Mammary epithelial cell (primary cell): ENCODE data around the gene SLPI.

Source experiments
- CTCF ChIP-seq, 2 donors: IDR thresholded peaks in 1 of 2; conservative IDR thresholded peaks in 1 of 2; 2 replicates each; pipeline ENCODE4 v1.5.1; 2011 to 2012; ENCODE audit warnings: inconsistent platforms in 2 of 2, low read length in 2 of 2, mild to moderate bottlenecking in 2 of 2, control low read depth in 1 of 2, low read depth in 1 of 2; ENCODE audit not compliant: insufficient read depth in 1 of 2; ENCODE audit errors: extremely low read depth in 1 of 2
- EZH2 ChIP-seq: IDR thresholded peaks from 2 replicates; pipeline ENCODE4 v1.6.1; 2012; ENCODE audit warnings: low read length, inconsistent platforms, borderline replicate concordance

GRCh38 chr20:45303586-45304463 lies 49.5 kb upstream of the SLPI start:
- TF ChIP-seq CTCF (conservative IDR thresholded peaks at IDR 0.05 in 1 of 2, IDR thresholded peaks at IDR 0.05 in 1 of 2; ENCODE audit: extremely low read depth in 1 of 2, insufficient read depth in 1 of 2, low read depth in 1 of 2, low read length in 2 of 2) (no peak), EZH2 (no peak)
